Astrocyte (in vitro differentiated cells and primary cell): ENCODE results near the gene APBA2. TPM values are rescaled to one million over a fixed set of nuclear protein-coding genes. Genes with fewer than 3 reads are reported as not detected.

Experiments
- DNase-seq: peaks from one replicate; pipeline ENCODE4 v3.0.0-alpha.2; 2010; ENCODE audit warnings: low read depth
- FAIRE-seq: peaks from 2 replicates; lab custom pipeline; 2011; peaks lifted over from hg19 to GRCh38; lab: Jason Lieb, UNC
- H2AFZ ChIP-seq: 2 replicates; pipeline ENCODE4 v1.6.0; 2012; ENCODE audit warnings: low read depth, low read length, inconsistent platforms
- H3K27ac ChIP-seq: 2 replicates; pipeline ENCODE4 v1.5.1; 2011; ENCODE audit warnings: low read depth, low read length, inconsistent platforms
- H3K27me3 ChIP-seq: 2 replicates; pipeline ENCODE4 v1.6.0; 2011; ENCODE audit warnings: low read length, inconsistent platforms; ENCODE audit not compliant: insufficient read depth
- H3K36me3 ChIP-seq: 2 replicates; pipeline ENCODE4 v1.5.1; 2011; ENCODE audit warnings: low read length, inconsistent platforms; ENCODE audit not compliant: insufficient read depth
- H3K4me1 ChIP-seq: 2 replicates; pipeline ENCODE4 v1.5.1; 2011; ENCODE audit warnings: low read length, inconsistent platforms; ENCODE audit not compliant: insufficient read depth
- H3K4me2 ChIP-seq: 2 replicates; pipeline ENCODE4 v1.6.0; 2012; ENCODE audit warnings: low read length, inconsistent platforms
- H3K4me3 ChIP-seq: 2 replicates; pipeline ENCODE4 v1.5.1; 2011; ENCODE audit warnings: low read depth, mild to moderate bottlenecking, low read length, inconsistent platforms; ENCODE audit not compliant: insufficient read depth
- H3K79me2 ChIP-seq: 2 replicates; pipeline ENCODE4 v1.6.0; 2012; ENCODE audit warnings: mild to moderate bottlenecking, low read length, inconsistent platforms; ENCODE audit not compliant: insufficient read depth
- H3K9ac ChIP-seq: 2 replicates; pipeline ENCODE4 v1.6.0; 2012; ENCODE audit warnings: mild to moderate bottlenecking, low read length, inconsistent platforms
- H3K9me3 ChIP-seq: 2 replicates; pipeline ENCODE4 v1.5.1; 2012; ENCODE audit warnings: low read depth, mild to moderate bottlenecking, low read length, inconsistent platforms; ENCODE audit not compliant: insufficient read depth
- H4K20me1 ChIP-seq: 2 replicates; pipeline ENCODE4 v1.6.0; 2012; ENCODE audit warnings: low read length, inconsistent platforms; ENCODE audit not compliant: insufficient read depth
- H3K27ac Mint-ChIP-seq: one replicate; pipeline ENCODE4 v1.8.0; 2021; ENCODE audit warnings: mild to moderate bottlenecking, mixed read lengths; ENCODE audit not compliant: unreplicated experiment
- H3K27me3 Mint-ChIP-seq: one replicate; pipeline ENCODE4 v1.8.0; 2021; ENCODE audit warnings: low read depth, mixed read lengths; ENCODE audit not compliant: unreplicated experiment
- H3K36me3 Mint-ChIP-seq: one replicate; pipeline ENCODE4 v1.8.0; 2021; ENCODE audit warnings: low read depth, mixed read lengths; ENCODE audit not compliant: unreplicated experiment
- H3K4me1 Mint-ChIP-seq: one replicate; pipeline ENCODE4 v1.8.0; 2021; ENCODE audit warnings: low read depth, mixed read lengths; ENCODE audit not compliant: unreplicated experiment
- H3K4me3 Mint-ChIP-seq: one replicate; pipeline ENCODE4 v1.8.0; 2021; ENCODE audit warnings: mild to moderate bottlenecking, moderate library complexity, mixed read lengths; ENCODE audit not compliant: unreplicated experiment
- H3K9me3 Mint-ChIP-seq: one replicate; pipeline ENCODE4 v1.8.0; 2021; ENCODE audit warnings: mild to moderate bottlenecking, mixed read lengths; ENCODE audit not compliant: unreplicated experiment
- EZH2 ChIP-seq: IDR thresholded peaks from 2 replicates; pipeline ENCODE4 v1.6.1; 2012; ENCODE audit warnings: mild to moderate bottlenecking, low read length, inconsistent platforms; ENCODE audit not compliant: insufficient read depth
- total RNA-seq: library from RNA; stranded (reverse); gene quantifications from 2 replicates; pipeline ENCODE4 v1.2.1, GENCODE V29; 2021
- TF ChIP-seq, protein P1 (sequence below): IDR thresholded peaks from 2 replicates; pipeline ENCODE4 v1.5.1; 2011; ENCODE audit warnings: low read depth, mild to moderate bottlenecking, inconsistent platforms, low read length, moderate library complexity; ENCODE audit not compliant: insufficient read depth

Gene APBA2
- total RNA-seq, 1 donor from 2014 or later: 15.2 TPM

DNA sequence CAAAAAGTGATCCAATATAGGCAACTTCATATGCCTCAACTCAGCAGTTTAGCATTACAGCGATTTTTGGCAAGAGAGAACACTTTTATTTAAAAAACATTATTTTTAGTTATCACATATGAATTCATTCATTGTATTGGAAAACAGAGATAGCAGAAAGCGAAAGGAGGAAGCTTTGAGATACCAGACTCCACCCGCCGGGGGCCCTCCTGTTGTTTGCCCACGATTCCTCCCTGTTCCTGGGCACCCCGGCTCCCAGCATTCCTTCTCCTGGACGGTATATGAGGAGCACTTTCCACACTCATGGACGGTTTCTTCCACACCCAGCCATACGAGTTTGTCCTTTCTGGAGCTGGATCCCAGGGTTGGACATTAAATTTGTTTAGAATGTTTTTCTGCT lies 18.2 kb downstream of the APBA2 start:
- no peaks in the 10 kb centered on the region for H3K9me3 Mint-ChIP-seq
- Histone ChIP-seq H3K36me3 (no peaks in the 10 kb centered on the region), H3K79me2 (peaks cover 42% of the 10 kb centered on the region), H3K9ac (no peak overlapping the region), H3K4me1 (no peaks in the 10 kb centered on the region), H2AFZ (no peak overlapping the region), H4K20me1 (peaks cover 39% of the 10 kb centered on the region), H3K4me3 (no peak overlapping the region), H3K9me3 (no peaks in the 10 kb centered on the region), H3K27ac (no peak overlapping the region), H3K27me3 (no peaks in the 10 kb centered on the region), H3K4me2 (no peak overlapping the region)
- no peak overlapping the region for H3K4me3 Mint-ChIP-seq
- H3K27me3 Mint-ChIP-seq: peaks cover 2% of the 10 kb centered on the region
- H3K4me1 Mint-ChIP-seq: no peaks in the 10 kb centered on the region
- TF ChIP-seq, protein P1, sequence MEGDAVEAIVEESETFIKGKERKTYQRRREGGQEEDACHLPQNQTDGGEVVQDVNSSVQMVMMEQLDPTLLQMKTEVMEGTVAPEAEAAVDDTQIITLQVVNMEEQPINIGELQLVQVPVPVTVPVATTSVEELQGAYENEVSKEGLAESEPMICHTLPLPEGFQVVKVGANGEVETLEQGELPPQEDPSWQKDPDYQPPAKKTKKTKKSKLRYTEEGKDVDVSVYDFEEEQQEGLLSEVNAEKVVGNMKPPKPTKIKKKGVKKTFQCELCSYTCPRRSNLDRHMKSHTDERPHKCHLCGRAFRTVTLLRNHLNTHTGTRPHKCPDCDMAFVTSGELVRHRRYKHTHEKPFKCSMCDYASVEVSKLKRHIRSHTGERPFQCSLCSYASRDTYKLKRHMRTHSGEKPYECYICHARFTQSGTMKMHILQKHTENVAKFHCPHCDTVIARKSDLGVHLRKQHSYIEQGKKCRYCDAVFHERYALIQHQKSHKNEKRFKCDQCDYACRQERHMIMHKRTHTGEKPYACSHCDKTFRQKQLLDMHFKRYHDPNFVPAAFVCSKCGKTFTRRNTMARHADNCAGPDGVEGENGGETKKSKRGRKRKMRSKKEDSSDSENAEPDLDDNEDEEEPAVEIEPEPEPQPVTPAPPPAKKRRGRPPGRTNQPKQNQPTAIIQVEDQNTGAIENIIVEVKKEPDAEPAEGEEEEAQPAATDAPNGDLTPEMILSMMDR: no peak
- no peak for TF ChIP-seq EZH2
- DNase-seq: no peak
- FAIRE-seq: no peak
- H3K36me3 Mint-ChIP-seq: no peaks in the 10 kb centered on the region
- no peak overlapping the region for H3K27ac Mint-ChIP-seq

DNA sequence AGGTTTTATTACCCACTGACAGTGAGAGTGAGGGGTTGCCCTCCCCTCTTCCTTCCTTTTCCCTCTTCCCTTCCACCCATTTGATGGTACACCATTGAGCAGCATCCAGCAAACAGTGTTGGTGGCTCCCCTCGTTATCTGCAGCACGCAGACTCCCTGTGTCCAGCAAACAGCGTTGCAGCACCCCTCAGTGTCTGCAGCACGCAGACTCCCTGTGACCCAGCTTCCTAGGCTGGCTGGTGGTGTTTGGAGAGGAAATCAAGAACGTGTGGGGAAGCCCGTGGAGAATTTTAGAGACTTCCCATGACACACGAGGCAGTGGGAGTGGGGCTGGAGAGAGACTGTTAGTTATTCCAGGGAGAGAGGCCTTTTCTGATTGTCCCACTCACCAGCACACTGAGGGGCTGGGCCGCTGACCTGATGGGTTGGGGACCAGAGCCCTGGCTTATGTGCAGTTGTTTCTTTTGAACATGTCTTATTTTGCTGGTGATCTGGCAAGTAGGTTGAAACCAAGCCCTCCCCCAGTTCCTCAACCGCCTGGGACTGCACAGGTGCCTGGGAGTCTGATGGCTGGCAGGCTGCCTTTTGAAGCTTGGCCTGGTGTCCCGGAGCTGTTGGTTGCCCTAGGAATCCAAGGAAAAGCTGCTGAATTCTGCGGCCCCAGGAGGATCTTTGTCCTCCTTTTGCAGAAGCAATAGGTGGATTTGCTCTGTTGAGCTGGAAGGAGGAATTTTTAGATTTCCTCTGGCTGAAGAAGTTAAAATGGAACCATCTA lies 19.0 kb downstream of the APBA2 start:
- H3K27ac ChIP-seq: no peak overlapping the region
- no peak overlapping the region for H2AFZ ChIP-seq

More for the DNA sequence above, 19.0 kb downstream of the APBA2 start:
- TF ChIP-seq, protein P1: no peak
- no peak for TF ChIP-seq EZH2
- Histone ChIP-seq H3K4me3 (no peak overlapping the region), H3K9me3 (no peaks in the 10 kb centered on the region), H4K20me1 (peaks cover 38% of the 10 kb centered on the region), H3K9ac (no peak overlapping the region), H3K4me1 (no peaks in the 10 kb centered on the region), H3K36me3 (no peaks in the 10 kb centered on the region), H3K27me3 (no peaks in the 10 kb centered on the region), H3K4me2 (no peak overlapping the region), H3K79me2 (peaks cover 41% of the 10 kb centered on the region)
- Mint-ChIP-seq H3K36me3 (no peaks in the 10 kb centered on the region), H3K4me3 (no peak overlapping the region), H3K27ac (no peak overlapping the region), H3K4me1 (no peaks in the 10 kb centered on the region), H3K9me3 (no peaks in the 10 kb centered on the region), H3K27me3 (peaks cover 2% of the 10 kb centered on the region)
- FAIRE-seq (no peak), DNase-seq (no peak)
